ENCODE results near the gene SYNE4.

Gene SYNE4

GRCh38 chr19:35987571-35987896 is 21.1 kb downstream of the SYNE4 start (continued):
- no peak for TF ChIP-seq ZBTB11 (tag by site-specific recombination; conservative IDR thresholded peaks at IDR 0.05; ENCODE audit: low read depth)
- TF ChIP-seq, protein P1, sequence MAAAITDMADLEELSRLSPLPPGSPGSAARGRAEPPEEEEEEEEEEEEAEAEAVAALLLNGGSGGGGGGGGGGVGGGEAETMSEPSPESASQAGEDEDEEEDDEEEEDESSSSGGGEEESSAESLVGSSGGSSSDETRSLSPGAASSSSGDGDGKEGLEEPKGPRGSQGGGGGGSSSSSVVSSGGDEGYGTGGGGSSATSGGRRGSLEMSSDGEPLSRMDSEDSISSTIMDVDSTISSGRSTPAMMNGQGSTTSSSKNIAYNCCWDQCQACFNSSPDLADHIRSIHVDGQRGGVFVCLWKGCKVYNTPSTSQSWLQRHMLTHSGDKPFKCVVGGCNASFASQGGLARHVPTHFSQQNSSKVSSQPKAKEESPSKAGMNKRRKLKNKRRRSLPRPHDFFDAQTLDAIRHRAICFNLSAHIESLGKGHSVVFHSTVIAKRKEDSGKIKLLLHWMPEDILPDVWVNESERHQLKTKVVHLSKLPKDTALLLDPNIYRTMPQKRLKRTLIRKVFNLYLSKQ (tag by site-specific recombination; IDR thresholded peaks at IDR 0.05; ENCODE audit: borderline replicate concordance) = no peak
- TF ChIP-seq PRDM6 (tag by site-specific recombination; IDR thresholded peaks at IDR 0.05) = no peak
- no peak for TF ChIP-seq ZNF280D (tag by site-specific recombination; IDR thresholded peaks at IDR 0.05)
- TF ChIP-seq ZNF112 (tag by site-specific recombination; IDR thresholded peaks at IDR 0.05) = no peak
- no peak for TF ChIP-seq ZNF596 (tag by site-specific recombination; IDR thresholded peaks at IDR 0.05)
- no peak for TF ChIP-seq SALL2 (tag by site-specific recombination; IDR thresholded peaks at IDR 0.05; ENCODE audit: borderline replicate concordance)
- no peak for TF ChIP-seq ZNF530 (tag by site-specific recombination; IDR thresholded peaks at IDR 0.05; ENCODE audit: low read depth)
- TF ChIP-seq ZNF2 (tag by site-specific recombination; IDR thresholded peaks at IDR 0.05) = no peak
- TF ChIP-seq ZNF747 (tag by site-specific recombination; IDR thresholded peaks at IDR 0.05) = no peak
- no peak for TF ChIP-seq ELK4 (IDR thresholded peaks at IDR 0.05; ENCODE audit: borderline replicate concordance, low read depth, low read length)
- no peak for TF ChIP-seq ZNF169 (tag by site-specific recombination; IDR thresholded peaks at IDR 0.05)
- no peak for TF ChIP-seq ZNF777 (tag by site-specific recombination; IDR thresholded peaks at IDR 0.05; ENCODE audit: borderline replicate concordance)
- no peak for TF ChIP-seq MYNN (tag by site-specific recombination; IDR thresholded peaks at IDR 0.05; ENCODE audit: borderline replicate concordance)
- TF ChIP-seq ZNF707 (tag by site-specific recombination; IDR thresholded peaks at IDR 0.05) = no peak
- TF ChIP-seq YY2 (tag by site-specific recombination; IDR thresholded peaks at IDR 0.05) = no peak
- no peak for TF ChIP-seq ZEB2 (tag by site-specific recombination; IDR thresholded peaks at IDR 0.05)
- TF ChIP-seq SETDB1 (IDR thresholded peaks at IDR 0.05; ENCODE audit: insufficient read length, low read length) = no peak
- no peak for TF ChIP-seq ZBTB8A (tag by site-specific recombination; IDR thresholded peaks at IDR 0.05)
- TF ChIP-seq YY1 (tag by site-specific recombination; IDR thresholded peaks at IDR 0.05) = peak; percentile 39; the same call in 1 of the 2 replicates
- TF ChIP-seq, protein P2, sequence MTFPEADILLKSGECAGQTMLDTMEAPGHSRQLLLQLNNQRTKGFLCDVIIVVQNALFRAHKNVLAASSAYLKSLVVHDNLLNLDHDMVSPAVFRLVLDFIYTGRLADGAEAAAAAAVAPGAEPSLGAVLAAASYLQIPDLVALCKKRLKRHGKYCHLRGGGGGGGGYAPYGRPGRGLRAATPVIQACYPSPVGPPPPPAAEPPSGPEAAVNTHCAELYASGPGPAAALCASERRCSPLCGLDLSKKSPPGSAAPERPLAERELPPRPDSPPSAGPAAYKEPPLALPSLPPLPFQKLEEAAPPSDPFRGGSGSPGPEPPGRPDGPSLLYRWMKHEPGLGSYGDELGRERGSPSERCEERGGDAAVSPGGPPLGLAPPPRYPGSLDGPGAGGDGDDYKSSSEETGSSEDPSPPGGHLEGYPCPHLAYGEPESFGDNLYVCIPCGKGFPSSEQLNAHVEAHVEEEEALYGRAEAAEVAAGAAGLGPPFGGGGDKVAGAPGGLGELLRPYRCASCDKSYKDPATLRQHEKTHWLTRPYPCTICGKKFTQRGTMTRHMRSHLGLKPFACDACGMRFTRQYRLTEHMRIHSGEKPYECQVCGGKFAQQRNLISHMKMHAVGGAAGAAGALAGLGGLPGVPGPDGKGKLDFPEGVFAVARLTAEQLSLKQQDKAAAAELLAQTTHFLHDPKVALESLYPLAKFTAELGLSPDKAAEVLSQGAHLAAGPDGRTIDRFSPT (tag by site-specific recombination; IDR thresholded peaks at IDR 0.05) = no peak
- TF ChIP-seq ZNF510 (tag by site-specific recombination; IDR thresholded peaks at IDR 0.05; ENCODE audit: insufficient replicate concordance) = no peak
- no peak for TF ChIP-seq ZNF248 (tag by site-specific recombination; IDR thresholded peaks at IDR 0.05)
- no peak for TF ChIP-seq ZNF292 (tag by site-specific recombination; IDR thresholded peaks at IDR 0.05; ENCODE audit: borderline replicate concordance, low read depth)
- no peak for TF ChIP-seq ZNF350 (tag by site-specific recombination; IDR thresholded peaks at IDR 0.05)
- no peak for TF ChIP-seq GLI4 (tag by site-specific recombination; IDR thresholded peaks at IDR 0.05)

All from HEK293 (cell line).